Activated B cell treated with CpG ODN at 0.5 μM for 24 hours (primary cell): ENCODE measurements around the gene HHAT. TPM values are rescaled to one million over a fixed set of nuclear protein-coding genes. Genes with fewer than 3 reads are reported as not detected.
A peak's percentile ranks its signal among the peaks of the same experiment; 100 is the strongest.

ENCODE experiments used
- ATAC-seq: fragments of 200-7000 bp; cut with Tn5 transposase; one replicate; pipeline ENCODE4 v1.10.0; 2021; ENCODE audit warnings: low read depth, mild to moderate bottlenecking, moderate library complexity
- CTCF ChIA-PET: fragments of 350-600 bp; sonication (Branson Sonifier 250); formaldehyde crosslinking; loops from one replicate; lab custom pipeline; 2021; ENCODE audit warnings: antibody characterized with exemption; lab: Charles Lee
- POLR2A ChIA-PET: fragments of 350-600 bp; sonication (Branson Sonifier 250); formaldehyde crosslinking; loops from one replicate; lab custom pipeline; 2021; ENCODE audit warnings: antibody characterized with exemption; lab: Charles Lee
- DNase-seq: peaks from one replicate; pipeline ENCODE4 v3.0.0; 2022
- H3K27ac Mint-ChIP-seq: one replicate; pipeline ENCODE4 v1.8.0; 2020; ENCODE audit warnings: mixed read lengths
- H3K27me3 Mint-ChIP-seq: one replicate; pipeline ENCODE4 v1.8.0; 2021; ENCODE audit warnings: mixed read lengths
- H3K36me3 Mint-ChIP-seq: one replicate; pipeline ENCODE4 v1.8.0; 2021; ENCODE audit warnings: low read depth, mixed read lengths
- H3K4me1 Mint-ChIP-seq: one replicate; pipeline ENCODE4 v1.8.0; 2021; ENCODE audit warnings: mixed read lengths
- H3K4me3 Mint-ChIP-seq: one replicate; pipeline ENCODE4 v1.8.0; 2020; ENCODE audit warnings: mild to moderate bottlenecking, mixed read lengths
- H3K9me3 Mint-ChIP-seq: one replicate; pipeline ENCODE4 v1.8.0; 2020; ENCODE audit warnings: mixed read lengths
- CTCF ChIP-seq: fragments of 200-600 bp; IDR thresholded peaks from one replicate; pipeline ENCODE4 v1.8.0; 2022; ENCODE audit warnings: antibody characterized with exemption, mild to moderate bottlenecking
- intact Hi-C: fragments of 100-400 bp; cut with micrococcal nuclease; formaldehyde crosslinking; loops from one replicate; pipeline ENCODE4 v1.15.1; 2024
- total RNA-seq: library from RNA; stranded (reverse); gene quantifications from 2 replicates; pipeline ENCODE4 v1.2.3, GENCODE V29; 2022

HHAT gene
- total RNA-seq = 6.1 and 8.5 TPM in 2 replicates

GRCh38 chr1:210328746-210329503 is at the start of gene HHAT:
Gene HHAT (plus strand): TSS chr1:210328902. CDS start chr1:210348976, 20,074 bp downstream.
- peak; percentile 73 for DNase-seq
- intact Hi-C loops = loop anchor here (1.0 to 2.0 kb wide), 5 partner anchors 14 to 930 kb away; partner anchors contain the start of gene RCOR3
- Mint-ChIP-seq H3K36me3 (peaks cover 4% of the 10 kb centered on the region), H3K4me1 (peaks cover 43% of the 10 kb centered on the region), H3K27ac (peak within 1 kb of the TSS; percentile 96), H3K4me3 (peak within 1 kb of the TSS; percentile 97), H3K9me3 (peaks cover 3% of the 10 kb centered on the region), H3K27me3 (peaks cover 6% of the 10 kb centered on the region)
- peak; percentile 80 for ATAC-seq
- ChIA-PET POLR2A (interaction anchor here (0.6 to 7.8 kb wide), 8 partner anchors 14 to 544 kb away, joined by 3 to 118 read pairs (median 3); partner anchors contain the start of gene C1orf74), CTCF (interaction anchor here (1.0 kb wide), 1 partner anchor 12 kb away, joined by 3 read pairs; no protein-coding TSS in a partner anchor)
- TF ChIP-seq CTCF = no peak

GRCh38 chr1:210280221-210280620 is 48.5 kb upstream of the HHAT start:
- Mint-ChIP-seq H3K36me3 (no peaks in the 10 kb centered on the region), H3K4me3 (no peak overlapping the region), H3K27ac (no peak overlapping the region), H3K4me1 (no peaks in the 10 kb centered on the region), H3K9me3 (peaks cover 13% of the 10 kb centered on the region), H3K27me3 (peaks cover 24% of the 10 kb centered on the region)
- CTCF ChIA-PET = no interaction called here
- intact Hi-C loops = no loop called here
- DNase-seq (no peak), ATAC-seq (no peak)
- no peak for TF ChIP-seq CTCF
- POLR2A ChIA-PET = no interaction called here

- peaks cover 50% of the 10 kb centered on the region for H3K27me3 Mint-ChIP-seq
- no peak for ATAC-seq
- ChIA-PET CTCF (no interaction called here), POLR2A (no interaction called here)
- no peak overlapping the region for H3K27ac Mint-ChIP-seq
- no peaks in the 10 kb centered on the region for H3K36me3 Mint-ChIP-seq
- intact Hi-C loops = no loop called here
- TF ChIP-seq CTCF = no peak
- H3K4me3 Mint-ChIP-seq = no peak overlapping the region
- peaks cover 5% of the 10 kb centered on the region for H3K4me1 Mint-ChIP-seq
- no peaks in the 10 kb centered on the region for H3K9me3 Mint-ChIP-seq
- DNase-seq = no peak
These were observed 40.6 kb upstream of the HHAT start for GRCh38 chr1:210288116-210288515.

GRCh38 chr1:210289248-210289647 is 39.5 kb upstream of the HHAT start:
- Mint-ChIP-seq H3K27me3 (peaks cover 44% of the 10 kb centered on the region), H3K36me3 (no peaks in the 10 kb centered on the region), H3K9me3 (no peaks in the 10 kb centered on the region), H3K27ac (no peak overlapping the region), H3K4me1 (peaks cover 5% of the 10 kb centered on the region), H3K4me3 (no peak overlapping the region)
- ChIA-PET POLR2A (no interaction called here), CTCF (no interaction called here)
- no peak for ATAC-seq
- TF ChIP-seq CTCF = no peak
- intact Hi-C loops = no loop called here
- DNase-seq = no peak

GRCh38 chr1:210291081-210291764 is 37.5 kb upstream of the HHAT start:
- DNase-seq (no peak), ATAC-seq (no peak)
- Mint-ChIP-seq H3K27ac (no peak overlapping the region), H3K4me3 (no peak overlapping the region), H3K9me3 (no peaks in the 10 kb centered on the region), H3K4me1 (peaks cover 5% of the 10 kb centered on the region), H3K27me3 (peaks cover 38% of the 10 kb centered on the region), H3K36me3 (no peaks in the 10 kb centered on the region)
- intact Hi-C loops = no loop called here
- TF ChIP-seq CTCF = no peak
- CTCF ChIA-PET = interaction anchor here (0.6 to 1.6 kb wide), 2 partner anchors 10 to 11 kb away, joined by 3 to 5 read pairs; no protein-coding TSS in a partner anchor
- POLR2A ChIA-PET = interaction anchor here (0.6 kb wide), 1 partner anchor 79 kb away, joined by 4 read pairs; no protein-coding TSS in a partner anchor
